OCI-LY3 (cell line): ENCODE results near the gene CNPY1.

Experiments
- EZH2phosphoT487 ChIP-seq: fragments of 200-600 bp; shearing (Covaris generic); IDR thresholded peaks from 2 replicates; pipeline ENCODE4 v1.6.1; 2018; ENCODE audit warnings: antibody characterized with exemption, mixed run types, low read depth
- TF ChIP-seq, protein P1 (sequence below): fragments of 200-600, 300-600 bp; sonication (generic); IDR thresholded peaks from 2 replicates; pipeline ENCODE4 v1.5.1; 2014; ENCODE audit warnings: antibody characterized with exemption, low read length, low read depth

DNA sequence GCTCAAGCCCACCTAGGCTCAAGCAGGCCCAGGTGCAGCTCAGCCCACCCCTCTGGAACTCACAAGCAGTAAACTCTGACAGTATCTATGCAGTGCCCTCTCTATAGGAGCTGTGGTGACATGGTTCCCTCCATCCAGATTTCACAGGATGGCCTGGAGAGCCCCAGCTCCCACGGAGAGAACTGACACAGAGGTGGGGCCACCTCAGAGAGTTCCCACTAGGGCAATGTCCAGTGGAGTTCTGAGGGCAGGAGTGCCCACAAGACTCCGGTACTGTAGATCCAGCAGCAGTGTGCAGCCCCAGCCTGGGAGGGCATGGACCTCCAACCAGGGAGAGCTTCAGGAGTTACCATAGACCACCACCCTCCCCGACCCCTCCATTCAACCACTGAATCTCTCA lies 37.3 kb upstream of the CNPY1 start:
- TF ChIP-seq, protein P1, sequence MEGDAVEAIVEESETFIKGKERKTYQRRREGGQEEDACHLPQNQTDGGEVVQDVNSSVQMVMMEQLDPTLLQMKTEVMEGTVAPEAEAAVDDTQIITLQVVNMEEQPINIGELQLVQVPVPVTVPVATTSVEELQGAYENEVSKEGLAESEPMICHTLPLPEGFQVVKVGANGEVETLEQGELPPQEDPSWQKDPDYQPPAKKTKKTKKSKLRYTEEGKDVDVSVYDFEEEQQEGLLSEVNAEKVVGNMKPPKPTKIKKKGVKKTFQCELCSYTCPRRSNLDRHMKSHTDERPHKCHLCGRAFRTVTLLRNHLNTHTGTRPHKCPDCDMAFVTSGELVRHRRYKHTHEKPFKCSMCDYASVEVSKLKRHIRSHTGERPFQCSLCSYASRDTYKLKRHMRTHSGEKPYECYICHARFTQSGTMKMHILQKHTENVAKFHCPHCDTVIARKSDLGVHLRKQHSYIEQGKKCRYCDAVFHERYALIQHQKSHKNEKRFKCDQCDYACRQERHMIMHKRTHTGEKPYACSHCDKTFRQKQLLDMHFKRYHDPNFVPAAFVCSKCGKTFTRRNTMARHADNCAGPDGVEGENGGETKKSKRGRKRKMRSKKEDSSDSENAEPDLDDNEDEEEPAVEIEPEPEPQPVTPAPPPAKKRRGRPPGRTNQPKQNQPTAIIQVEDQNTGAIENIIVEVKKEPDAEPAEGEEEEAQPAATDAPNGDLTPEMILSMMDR: no peak
- no peak for TF ChIP-seq EZH2phosphoT487
